NCI-H1092 treated with DMSO at 0.1 percent for 48 hours (cell line): ENCODE data around the gene ITPR1.

ENCODE experiments used
- DNase-seq: peaks from one replicate; lab custom pipeline; 2025; lab: John Stamatoyannopoulos, UW

The ITPR1 gene

GRCh38 chr3:4687167-4687566 lies 194.0 kb downstream of the ITPR1 start:
- no peak for DNase-seq

DNA sequence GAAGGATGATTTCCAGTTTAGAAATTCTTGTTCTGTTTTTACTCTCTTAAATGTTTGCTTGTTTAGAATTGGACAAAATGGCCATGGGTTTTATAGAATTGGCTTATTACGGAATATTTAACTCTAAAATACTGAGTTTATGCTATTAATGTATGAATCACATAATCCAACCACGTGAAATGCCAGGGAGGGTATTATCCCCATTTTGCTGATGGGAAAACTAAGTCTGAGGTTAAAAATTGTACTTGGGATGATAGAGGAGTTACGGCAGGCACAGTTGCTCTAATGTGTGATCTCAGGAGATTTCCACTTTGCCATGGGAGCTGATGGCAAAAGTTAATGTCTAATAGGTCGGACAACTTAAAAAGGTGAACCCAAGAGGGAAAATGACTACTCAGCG lies 194.4 kb downstream of the ITPR1 start:
- no peak for DNase-seq

GRCh38 chr3:4688411-4688810 lies 195.3 kb downstream of the ITPR1 start:
- DNase-seq, result no peak

- DNase-seq, result no peak
These were observed 195.9 kb downstream of the ITPR1 start for GRCh38 chr3:4689021-4689420.

DNA sequence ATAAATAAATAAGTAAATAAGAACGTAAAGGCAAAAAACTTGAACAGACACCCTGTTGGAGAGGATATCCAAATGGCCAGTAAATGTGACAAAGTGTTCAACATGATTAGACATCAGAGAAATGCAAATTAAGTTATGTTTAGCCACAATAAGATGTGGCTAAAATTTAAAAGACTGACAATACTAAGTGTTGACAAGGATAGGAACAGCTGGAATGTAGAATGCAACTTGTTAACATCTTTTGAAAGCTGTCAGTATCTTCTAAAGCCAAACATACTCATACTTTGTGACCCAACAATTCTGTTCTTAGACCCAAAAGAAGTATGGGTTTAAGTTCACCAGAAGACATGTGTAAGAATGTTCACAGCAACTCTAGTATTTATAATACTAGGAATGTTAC lies 197.1 kb downstream of the ITPR1 start:
- DNase-seq, result no peak

- no peak for DNase-seq
These were observed 200.5 kb downstream of the ITPR1 start for GRCh38 chr3:4693620-4694019.

DNA sequence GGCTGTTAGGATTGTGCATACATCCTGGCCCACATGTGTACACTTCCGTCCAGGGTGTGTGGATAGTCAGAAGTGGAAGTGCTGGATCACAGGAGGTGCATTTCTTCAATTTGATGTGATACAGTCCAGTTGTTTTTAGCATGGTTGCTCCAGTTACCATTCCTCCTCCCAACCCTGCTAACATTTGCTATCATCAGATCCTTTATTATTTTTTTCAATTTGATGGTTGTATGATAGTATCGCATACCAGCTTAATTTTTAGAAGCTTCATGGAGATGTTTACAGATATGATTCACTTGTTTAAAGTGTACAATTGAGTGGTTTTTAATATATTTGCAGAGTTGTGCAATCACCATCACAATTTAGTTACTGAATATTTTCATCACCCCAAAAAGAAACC lies 202.7 kb downstream of the ITPR1 start:
- no peak for DNase-seq

DNA sequence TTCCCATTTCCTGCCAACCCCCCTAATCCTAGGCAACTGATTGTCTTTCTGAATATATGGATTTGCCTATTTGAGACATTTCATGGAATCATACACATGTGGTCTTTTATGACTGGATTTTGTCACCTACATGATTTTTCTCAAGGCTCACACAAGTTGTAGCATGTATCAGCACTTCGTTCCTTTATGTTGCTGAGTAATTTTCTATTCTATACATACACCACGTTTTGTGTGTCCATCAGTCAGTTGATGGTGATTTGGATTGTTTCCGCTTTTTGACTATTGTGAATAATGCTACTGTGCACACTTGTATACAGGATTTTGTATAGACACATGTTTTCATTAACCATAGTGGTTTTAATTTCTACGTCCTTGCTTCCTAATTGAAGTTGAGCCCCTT lies 203.1 kb downstream of the ITPR1 start:
- DNase-seq, result no peak

DNA sequence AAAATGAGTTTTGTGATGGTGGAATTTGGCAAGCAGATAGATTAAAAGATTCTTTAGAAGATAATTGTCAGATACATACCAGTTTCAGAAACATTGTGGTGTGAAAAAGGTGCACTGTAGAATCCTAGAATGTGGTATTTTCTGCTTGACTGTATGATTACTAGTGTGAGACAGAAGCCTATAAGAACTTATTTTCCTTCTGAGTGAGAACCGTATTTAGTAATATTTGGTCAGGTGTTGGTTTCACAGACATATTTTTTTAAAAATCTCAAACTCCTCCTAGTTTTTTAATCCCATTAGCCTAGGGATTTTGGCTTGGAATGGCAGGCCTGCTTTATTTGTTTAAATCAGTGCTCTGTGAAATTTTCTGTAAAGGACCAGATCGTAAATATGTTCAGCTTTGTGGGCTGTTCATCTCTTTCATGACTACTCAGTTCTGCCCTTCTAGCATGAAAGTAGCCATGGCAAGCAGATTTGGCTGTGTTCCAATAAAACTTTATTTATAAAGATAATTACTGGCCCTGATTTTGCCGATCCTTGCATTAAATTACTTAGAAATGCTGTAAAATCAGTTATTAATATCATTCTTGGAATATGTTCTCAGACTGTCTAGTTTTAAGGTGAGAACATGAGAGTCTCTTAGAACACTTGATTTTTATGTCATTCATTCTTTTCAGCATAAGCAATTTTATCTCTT lies 205.1 kb downstream of the ITPR1 start:
- DNase-seq, result no peak

DNA sequence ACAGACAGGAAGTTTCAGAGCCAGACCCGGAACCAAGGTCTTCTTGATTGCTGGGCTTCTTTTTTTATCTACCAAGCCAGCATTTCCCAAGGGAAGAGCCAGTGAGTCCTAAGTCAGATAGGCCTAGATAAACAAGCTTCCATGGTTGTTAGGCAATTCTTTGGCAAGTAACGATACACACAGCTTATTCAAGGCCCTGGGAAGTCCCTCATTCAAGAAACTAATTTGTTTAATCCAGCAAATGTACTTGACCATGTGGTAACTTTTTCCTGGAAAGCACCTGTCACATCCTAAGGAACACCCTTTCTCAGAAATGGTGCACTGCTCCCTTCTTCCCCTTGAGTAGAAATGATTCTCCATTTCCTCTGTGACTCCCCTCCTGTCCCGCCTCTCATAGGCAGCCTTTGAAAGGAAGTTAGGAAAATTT lies 209.9 kb downstream of the ITPR1 start:
- DNase-seq, result no peak

- no peak for DNase-seq
These were observed 211.4 kb downstream of the ITPR1 start for GRCh38 chr3:4704552-4704951.

- no peak for DNase-seq
These were observed 214.2 kb downstream of the ITPR1 start for GRCh38 chr3:4707324-4707723.

DNA sequence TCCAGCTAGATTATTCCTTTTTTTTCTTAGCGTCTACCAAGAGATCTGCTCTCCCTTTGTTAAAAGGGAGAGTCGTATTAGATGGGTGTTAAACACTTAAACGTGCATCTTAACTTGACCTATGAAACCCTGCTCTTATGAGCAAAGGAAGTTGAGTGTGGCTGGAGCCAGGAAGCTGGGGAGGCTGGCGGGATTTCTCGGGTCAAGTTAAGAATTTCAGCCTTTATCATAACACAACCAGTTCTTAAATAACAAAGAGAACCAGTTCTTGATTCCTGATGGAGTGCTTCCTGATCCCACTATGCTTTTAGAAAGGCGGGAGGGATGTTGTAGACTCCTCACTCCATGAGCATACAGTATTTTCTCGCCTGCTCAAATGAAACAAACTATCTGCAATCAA lies 215.1 kb downstream of the ITPR1 start:
- DNase-seq, result no peak

- no peak for DNase-seq
These were observed 216.2 kb downstream of the ITPR1 start for GRCh38 chr3:4709341-4709740.

GRCh38 chr3:4710191-4710590 lies 217.0 kb downstream of the ITPR1 start:
- DNase-seq, result no peak

DNA sequence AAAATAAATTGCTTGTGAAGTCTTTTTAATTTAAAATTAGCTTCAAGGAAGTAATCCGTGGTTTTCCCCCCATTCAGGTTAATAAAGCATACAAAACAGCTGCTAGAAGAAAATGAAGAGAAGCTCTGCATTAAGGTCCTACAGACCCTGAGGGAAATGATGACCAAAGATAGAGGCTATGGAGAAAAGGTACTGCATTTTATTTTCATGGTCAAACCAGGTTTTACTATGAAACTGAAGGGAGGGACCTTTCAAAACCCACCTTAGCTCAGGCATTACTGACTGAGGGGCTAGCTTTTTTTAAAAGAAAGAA lies 218.5 kb downstream of the ITPR1 start:
- DNase-seq, result no peak

- no peak for DNase-seq
These were observed 219.0 kb downstream of the ITPR1 start for GRCh38 chr3:4712109-4712508.

DNA sequence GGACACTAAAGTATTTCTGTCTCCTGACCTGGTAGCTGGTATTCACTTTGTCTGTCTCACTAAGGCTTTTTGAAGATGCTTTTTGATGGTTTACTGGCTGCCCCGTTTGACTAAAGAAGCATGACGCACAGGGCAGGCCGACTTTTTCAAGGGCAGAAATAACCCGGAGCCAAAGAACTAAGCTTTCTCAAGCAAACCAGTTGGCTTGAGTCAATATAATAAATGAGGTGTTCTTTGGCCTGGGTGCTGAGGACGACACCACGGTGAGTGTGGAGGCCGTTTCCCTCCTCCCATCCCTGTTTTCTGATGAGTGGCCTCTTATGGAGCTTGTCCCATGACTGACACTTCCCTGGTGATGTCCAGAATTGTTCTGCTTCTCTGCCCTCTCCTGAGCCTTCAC lies 220.9 kb downstream of the ITPR1 start:
- no peak for DNase-seq

GRCh38 chr3:4716266-4716665 lies 223.1 kb downstream of the ITPR1 start:
- DNase-seq, result no peak

- DNase-seq, result no peak
These were observed 223.7 kb downstream of the ITPR1 start for GRCh38 chr3:4716706-4717362.

DNA sequence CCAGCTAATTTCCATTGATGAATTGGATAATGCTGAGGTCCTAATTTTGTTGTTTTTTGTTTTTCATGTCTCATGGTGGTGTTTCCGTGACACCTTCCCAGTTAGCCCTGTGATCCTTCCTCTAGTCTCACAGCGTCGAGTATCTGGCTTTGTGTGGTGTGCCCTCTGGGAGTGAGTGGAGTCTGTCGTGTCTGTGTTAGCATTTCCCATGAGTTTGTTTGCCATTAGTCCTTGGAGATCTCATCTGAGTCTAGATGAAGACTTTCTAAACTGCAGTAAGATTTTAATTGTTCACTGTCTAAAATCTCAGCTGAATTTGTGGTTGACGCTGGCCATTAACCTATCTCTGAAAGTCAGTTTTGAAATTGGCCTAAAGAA lies 224.2 kb downstream of the ITPR1 start:
- DNase-seq, result no peak

DNA sequence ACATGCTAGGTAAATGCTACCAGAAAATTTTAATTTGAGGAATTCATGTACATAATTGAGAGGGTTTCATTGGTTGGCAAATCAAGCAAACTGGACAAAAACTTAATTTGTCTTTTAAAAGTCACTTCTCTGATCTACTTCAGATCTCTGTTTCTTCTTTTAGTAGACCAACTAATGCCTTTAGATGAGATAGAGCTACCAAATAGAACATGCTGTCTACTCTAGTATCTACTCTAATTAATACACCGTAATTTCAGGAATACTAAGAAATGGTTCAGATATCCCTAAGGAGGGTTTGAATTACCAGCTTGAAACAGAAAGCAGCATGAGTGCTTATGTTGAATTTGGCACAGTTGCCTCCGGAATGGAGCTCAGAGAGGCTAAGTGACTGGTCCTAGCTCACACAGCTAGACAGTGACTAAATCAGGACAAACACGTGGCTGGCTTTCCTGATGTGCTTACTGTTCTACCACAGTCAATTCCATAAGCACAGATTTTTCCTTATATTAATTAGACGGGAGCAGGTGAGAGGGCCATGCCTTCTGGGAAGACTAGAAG lies 225.1 kb downstream of the ITPR1 start:
- no peak for DNase-seq

- no peak for DNase-seq
These were observed 225.9 kb downstream of the ITPR1 start for GRCh38 chr3:4719046-4719501.
